Measurements from ENCODE around the gene ACOT13. TPM values are rescaled to one million over a fixed set of nuclear protein-coding genes. Genes with fewer than 3 reads are reported as not detected.

Gene ACOT13
- polyA plus RNA-seq, 1 of the 3 experiments (the other 2 are of a cell fraction) = 18.0 TPM

- POLR2A ChIA-PET = no interaction called here
- WGBS (ENCODE audit: low lambda C conversion rate) = 82% methylated on average over 3 of the region's 3 CpGs
- TF ChIP-seq MEF2A (IDR thresholded peaks at IDR 0.05; ENCODE audit: borderline replicate concordance, low read depth) (no peak), RCOR1 (IDR thresholded peaks at IDR 0.05; ENCODE audit: low read length) (no peak), USF2 (IDR thresholded peaks at IDR 0.05; ENCODE audit: borderline replicate concordance, low read depth, low read length) (no peak), CTCF (IDR thresholded peaks at IDR 0.05) (no peak)
- H3K9me2 ChIP-seq = no peaks in the 10 kb centered on the region
- H3K27me3 ChIP-seq (ENCODE audit: insufficient read depth) = no peaks in the 10 kb centered on the region
- no peak overlapping the region for H3K4me3 ChIP-seq (ENCODE audit: low read depth in 2 of 2, low read length in 1 of 2)
- H3K4me2 ChIP-seq = no peak overlapping the region
- peaks cover 61% of the 10 kb centered on the region for H3K79me2 ChIP-seq (ENCODE audit: insufficient read depth)
- H3F3A ChIP-seq (replicated peaks; ENCODE audit: insufficient read depth) = peaks cover 48% of the 10 kb centered on the region
- no peak overlapping the region for H3K27ac ChIP-seq (ENCODE audit: low read depth in 2 of 2, low read length in 1 of 2)
- peaks cover 85 to 97% of the 10 kb centered on the region in 2 experiments for H3K36me3 ChIP-seq (replicated peaks in 1 of 2; ENCODE audit: control insufficient read depth in 1 of 2, insufficient read depth in 2 of 2, low read length in 1 of 2)
- H4K20me1 ChIP-seq (ENCODE audit: insufficient read depth) = peaks cover 47% of the 10 kb centered on the region
- H3K4me1 ChIP-seq (ENCODE audit: control insufficient read depth in 1 of 2, insufficient read depth in 2 of 2, low read depth in 1 of 2, low read length in 1 of 2) = 0 out of 4 replicates have a peak, but pooled peaks cover 0 to 3% of the 10 kb centered on the region in 2 experiments
- H2AFZ ChIP-seq (ENCODE audit: low read depth) = no peak overlapping the region
- H3K9ac ChIP-seq = no peak overlapping the region
- CTCF ChIA-PET = interaction anchor here (0.7 to 2.3 kb wide), 5 partner anchors 12 to 128 kb away, joined by 3 to 8 read pairs (median 3); partner anchors contain the start of genes ACOT13 and TDP2
- no peak for DNase-seq
- no peaks in the 10 kb centered on the region for H3K9me3 ChIP-seq
Measured at GRCh38 chr6:24708612-24709011, 41.7 kb downstream of the ACOT13 start.

- no peaks in the 10 kb centered on the region for H3K9me3 ChIP-seq
- H3K9ac ChIP-seq = no peak overlapping the region
- H3K4me2 ChIP-seq = no peak overlapping the region
- ChIA-PET CTCF (interaction anchor here (0.6 to 2.3 kb wide), 3 partner anchors 30 to 129 kb away, joined by 3 to 8 read pairs (median 3); partner anchors contain the start of genes ACOT13 and TDP2), POLR2A (no interaction called here)
- no peak overlapping the region for H3K4me3 ChIP-seq (ENCODE audit: low read depth in 2 of 2, low read length in 1 of 2)
- H4K20me1 ChIP-seq (ENCODE audit: insufficient read depth) = peaks cover 53% of the 10 kb centered on the region
- peaks cover 85 to 97% of the 10 kb centered on the region in 2 experiments for H3K36me3 ChIP-seq (replicated peaks in 1 of 2; ENCODE audit: control insufficient read depth in 1 of 2, insufficient read depth in 2 of 2, low read length in 1 of 2)
- H3K27ac ChIP-seq (ENCODE audit: low read depth in 2 of 2, low read length in 1 of 2) = no peak overlapping the region
- peaks cover 43% of the 10 kb centered on the region for H3F3A ChIP-seq (replicated peaks; ENCODE audit: insufficient read depth)
- no peaks in the 10 kb centered on the region for H3K27me3 ChIP-seq (ENCODE audit: insufficient read depth)
- 95% methylated on average over 4 of the region's 4 CpGs for WGBS (ENCODE audit: low lambda C conversion rate)
- H3K9me2 ChIP-seq = no peaks in the 10 kb centered on the region
- no peak overlapping the region for H2AFZ ChIP-seq (ENCODE audit: low read depth)
- H3K79me2 ChIP-seq (ENCODE audit: insufficient read depth) = peaks cover 66% of the 10 kb centered on the region
- peaks cover 0 to 3% of the 10 kb centered on the region in 2 experiments; a peak in 1 of 4 replicates for H3K4me1 ChIP-seq (ENCODE audit: control insufficient read depth in 1 of 2, insufficient read depth in 2 of 2, low read depth in 1 of 2, low read length in 1 of 2)
- DNase-seq = no peak
- no peak for TF ChIP-seq MEF2A (IDR thresholded peaks at IDR 0.05; ENCODE audit: borderline replicate concordance, low read depth)
- TF ChIP-seq IRF3 (IDR thresholded peaks at IDR 0.05; ENCODE audit: low read depth, low read length) = no peak
- no peak for TF ChIP-seq FOXJ3 (CRISPR knock-in tag; IDR thresholded peaks at IDR 0.05)
- TF ChIP-seq GABPA (IDR thresholded peaks at IDR 0.05; ENCODE audit: low read depth) = no peak
- TF ChIP-seq SIN3A (IDR thresholded peaks at IDR 0.05; ENCODE audit: borderline replicate concordance, low read depth, low read length) = no peak
- no peak for TF ChIP-seq ELF1 (IDR thresholded peaks at IDR 0.05)
- TF ChIP-seq ZBTB33 (IDR thresholded peaks at IDR 0.05; ENCODE audit: borderline replicate concordance, low read depth) = no peak
- TF ChIP-seq NFIC (IDR thresholded peaks at IDR 0.05; ENCODE audit: borderline replicate concordance) = no peak
- TF ChIP-seq USF1 (IDR thresholded peaks at IDR 0.05; ENCODE audit: borderline replicate concordance, low read depth) = no peak
- no peak for TF ChIP-seq RAD21 (IDR thresholded peaks at IDR 0.05; ENCODE audit: low read length)
- no peak for TF ChIP-seq JUND (IDR thresholded peaks at IDR 0.05)
- TF ChIP-seq CHD2 (IDR thresholded peaks at IDR 0.05; ENCODE audit: low read length, partially characterized antibody) = no peak
- no peak for TF ChIP-seq EP300 (IDR thresholded peaks at IDR 0.05; ENCODE audit: borderline replicate concordance in 1 of 2, low read depth in 1 of 2, low read length in 1 of 2)
- TF ChIP-seq USF2 (IDR thresholded peaks at IDR 0.05; ENCODE audit: borderline replicate concordance, low read depth, low read length) = no peak
- no peak for TF ChIP-seq POLR2AphosphoS5 (IDR thresholded peaks at IDR 0.05; ENCODE audit: low read depth, low read length)
- TF ChIP-seq GATA2 (CRISPR knock-in tag; IDR thresholded peaks at IDR 0.05) = no peak
- TF ChIP-seq YY1 (IDR thresholded peaks at IDR 0.05; ENCODE audit: low read depth) = no peak
Measured at GRCh38 chr6:24709014-24709711, 42.3 kb downstream of the ACOT13 start.

Measured in SK-N-SH (cell line).